NCI-H2081 (cell line): ENCODE results near the gene OR5L1.

Experiments
- DNase-seq, 2 experiments: peaks; one replicate each; lab custom pipeline; 2025; lab: John Stamatoyannopoulos, UW

Gene OR5L1

GRCh38 chr11:55811067-55811466 lies at the start of gene OR5L1:
OR5L1 (plus strand) TSS chr11:55811367; CDS start chr11:55811467, 100 bp downstream.
- DNase-seq = no peak

DNA sequence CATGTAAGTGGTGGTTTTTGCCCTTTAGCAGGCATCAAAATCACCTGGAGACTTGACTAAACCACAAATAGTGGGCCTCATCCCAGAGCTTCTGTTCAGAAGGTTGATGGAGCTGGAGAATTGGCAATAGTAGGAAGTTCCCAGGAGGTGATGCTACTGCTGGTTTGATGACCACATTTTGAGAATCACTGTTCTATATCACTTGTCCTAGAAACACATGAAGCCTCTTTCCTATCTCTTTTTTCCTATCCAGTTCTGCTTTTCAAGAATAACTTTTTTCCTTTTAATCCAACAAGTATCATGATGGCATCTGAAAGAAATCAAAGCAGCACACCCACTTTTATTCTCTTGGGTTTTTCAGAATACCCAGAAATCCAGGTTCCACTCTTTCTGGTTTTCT lies 38.0 kb upstream of the OR5L1 start, which contains the start of gene OR5D13:
TSS of gene OR5D13 (plus strand) at position 301 of the 400 bp plus-strand sequence. CDS start at position 301, 0 bp downstream.
- DNase-seq = no peak

- DNase-seq = no peak
Measured at GRCh38 chr11:55791606-55792005, 19.6 kb upstream of the OR5L1 start.

DNA sequence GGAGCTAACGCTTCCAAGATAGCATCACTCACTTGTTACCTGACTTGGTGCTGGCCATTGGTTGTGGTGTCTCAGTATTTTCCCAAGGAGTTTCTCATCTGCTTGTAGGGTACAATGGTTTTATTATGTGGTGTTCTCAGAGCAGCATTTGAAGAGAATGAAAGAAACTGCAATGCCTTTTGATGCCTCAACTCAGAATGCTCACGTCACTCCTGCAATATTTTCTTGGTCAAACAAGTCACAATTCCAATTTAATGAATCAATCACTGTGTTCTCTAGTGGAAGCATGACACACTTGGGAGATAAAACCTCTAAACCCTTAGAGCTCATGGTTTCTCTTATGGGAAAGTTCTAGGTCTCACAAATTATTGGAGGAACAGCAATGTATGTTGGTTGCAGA lies 17.8 kb upstream of the OR5L1 start:
- DNase-seq = no peak

DNA sequence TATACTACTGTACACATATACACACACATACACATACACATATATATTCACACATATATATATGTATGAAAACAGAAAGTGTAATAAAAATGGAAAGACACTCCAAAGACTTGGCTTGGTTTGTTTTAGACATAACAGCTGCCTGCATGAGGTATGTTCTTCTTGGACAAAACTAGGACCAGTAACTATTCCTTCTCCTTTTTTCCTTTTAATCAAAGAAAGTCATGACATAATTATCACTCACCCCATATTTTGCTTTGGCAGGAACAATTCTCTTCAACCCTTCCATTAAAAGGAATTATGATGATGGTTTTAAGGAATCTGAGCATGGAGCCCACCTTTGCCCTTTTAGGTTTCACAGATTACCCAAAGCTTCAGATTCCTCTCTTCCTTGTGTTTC lies 15.9 kb upstream of the OR5L1 start, which contains the start of gene OR5D14:
TSS of gene OR5D14 (plus strand) at position 301 of the 400 bp plus-strand sequence. CDS start at position 301, 0 bp downstream.
- DNase-seq = no peak

DNA sequence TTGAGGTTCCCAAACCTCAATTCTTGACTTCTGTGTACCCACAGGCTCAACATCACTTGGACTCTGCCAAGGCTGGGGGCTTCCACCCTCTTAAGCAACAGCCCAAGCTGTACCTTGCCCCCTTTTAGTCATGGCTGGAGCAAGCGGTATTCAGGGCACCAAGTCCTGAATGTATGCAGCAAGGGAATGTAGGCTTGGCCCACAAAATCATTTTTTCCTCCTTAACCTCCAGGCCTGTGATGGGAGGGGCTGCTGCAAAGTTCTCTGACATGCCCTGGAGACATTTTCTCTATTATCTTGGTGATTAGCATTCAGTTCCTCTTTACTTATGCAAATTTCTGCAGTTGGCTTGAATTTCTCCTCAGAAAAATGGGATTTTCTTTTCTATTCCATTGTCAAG lies 4.9 kb upstream of the OR5L1 start:
- no peak for DNase-seq

GRCh38 chr11:55819330-55819729 lies 8.2 kb downstream of the OR5L1 start, which contains the start of gene OR5D18:
OR5D18 (plus strand) TSS chr11:55819630; CDS start chr11:55819630, 0 bp downstream.
- DNase-seq = no peak

- no peak for DNase-seq
Measured at GRCh38 chr11:55826919-55827318, 15.8 kb downstream of the OR5L1 start, which contains the start of gene OR5L2. OR5L2 (plus strand) TSS chr11:55827219; CDS start chr11:55827219, 0 bp downstream.

DNA sequence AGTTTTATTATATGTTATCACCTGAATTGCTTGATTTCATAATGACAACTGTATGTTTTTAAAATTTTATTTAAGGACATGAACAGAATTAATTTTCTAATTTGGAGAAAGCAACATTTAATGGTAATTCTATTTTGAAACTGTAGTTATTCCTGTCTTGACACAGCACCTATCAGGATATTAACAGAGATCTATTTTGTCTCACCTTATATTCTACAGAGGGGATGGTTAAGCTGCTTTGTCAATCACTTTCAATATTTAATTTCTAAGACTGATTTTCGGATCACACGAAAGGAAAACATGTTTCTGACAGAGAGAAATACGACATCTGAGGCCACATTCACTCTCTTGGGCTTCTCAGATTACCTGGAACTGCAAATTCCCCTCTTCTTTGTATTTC lies 27.3 kb downstream of the OR5L1 start, which contains the start of gene OR5D16:
TSS of gene OR5D16 (plus strand) at position 301 of the 400 bp plus-strand sequence. CDS start at position 301, 0 bp downstream.
- DNase-seq = no peak

GRCh38 chr11:55847453-55847852 lies 36.3 kb downstream of the OR5L1 start:
- DNase-seq = no peak

GRCh38 chr11:55849037-55849436 lies 37.9 kb downstream of the OR5L1 start:
- DNase-seq = no peak

- DNase-seq = no peak
Measured at GRCh38 chr11:55852141-55852540, 41.0 kb downstream of the OR5L1 start.

DNA sequence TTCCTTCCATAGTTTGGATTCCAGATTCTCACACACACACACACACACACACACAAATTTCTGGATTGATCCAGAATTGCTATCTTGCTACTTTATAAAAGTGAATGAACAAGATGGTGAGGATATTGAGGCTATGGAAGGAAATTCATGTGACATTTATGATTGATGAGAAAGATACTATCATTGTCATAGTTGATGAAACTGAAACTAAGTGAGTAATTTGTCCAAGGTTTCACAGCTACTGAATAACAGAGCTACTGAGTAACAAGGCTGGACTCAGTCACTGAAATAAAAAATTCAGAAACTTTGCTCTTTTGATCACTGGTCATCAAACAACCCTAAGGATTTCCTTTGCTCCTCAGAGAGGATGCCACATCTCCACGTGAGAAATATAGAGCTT lies 43.5 kb downstream of the OR5L1 start:
- no peak for DNase-seq
